H1 (cell line): Measurements from ENCODE around the gene CISD1. TPM values are rescaled to one million over a fixed set of nuclear protein-coding genes. Genes with fewer than 3 reads are reported as not detected.

Experiments used
- SAP30 ChIP-seq: fragments of 300-600 bp; sonication (generic); IDR thresholded peaks from 2 replicates; pipeline ENCODE4 v1.7.1; 2012; ENCODE audit warnings: low read length, moderate library complexity, mild to moderate bottlenecking, inconsistent platforms; ENCODE audit not compliant: insufficient read depth, insufficient replicate concordance
- SIN3A ChIP-seq, 2 experiments: IDR thresholded peaks in 1 of 2; conservative IDR thresholded peaks in 1 of 2; 2 replicates each; pipeline ENCODE4 v1.6.1; 2011 to 2012; ENCODE audit warnings: low read length in 2 of 2, improper control_type of control experiment in 1 of 2, low read depth in 1 of 2, mild to moderate bottlenecking in 1 of 2
- SIRT6 ChIP-seq: IDR thresholded peaks from one replicate; pipeline ENCODE4 v1.7.1; 2012; ENCODE audit warnings: low read length, inconsistent platforms
- SP2 ChIP-seq: IDR thresholded peaks from 2 replicates; pipeline ENCODE4 v1.6.1; 2012; ENCODE audit warnings: mild to moderate bottlenecking, low read length, inconsistent platforms
- polyA plus RNA-seq, 7 experiments: library from polyadenylated mRNA; depleted of rRNA in 3 of 7; stranded (reverse) in 5 of 7; unstranded in 2 of 7; fragments of >200 nt in 5 of 7; fragments of 200-250 nt in 2 of 7; gene quantifications; 1 replicate in 5 of 7; 2 replicates in 1 of 7; 4 replicates in 1 of 7; pipeline versions ENCODE4 v1.2.1 to v1.2.3, GENCODE V29; 2011 to 2013; ENCODE audit warnings: missing spikeins in 2 of 7, mixed read lengths in 2 of 7
- total RNA-seq: library from RNA; stranded (reverse); fragmentation: NEBNext Ultra II Directional; extraction: Animal tissue kit (Norgen Biotek cat#: 25700); gene quantifications from 2 replicates; pipeline ENCODE4 v1.2.1, GENCODE V29; 2021
- TF ChIP-seq, protein P1 (sequence below): fragments of 300-600 bp; sonication (generic); IDR thresholded peaks from 2 replicates; pipeline ENCODE4 v1.7.1; 2012; ENCODE audit warnings: low read length, moderate library complexity, mild to moderate bottlenecking, inconsistent platforms; ENCODE audit not compliant: insufficient replicate concordance

Gene CISD1
- total and polyA plus RNA-seq, 2 of the 8 experiments (the other 6 are each of a cell fraction or from before 2014, with no cell fraction given) = 22.6 to 43.2 TPM

DNA sequence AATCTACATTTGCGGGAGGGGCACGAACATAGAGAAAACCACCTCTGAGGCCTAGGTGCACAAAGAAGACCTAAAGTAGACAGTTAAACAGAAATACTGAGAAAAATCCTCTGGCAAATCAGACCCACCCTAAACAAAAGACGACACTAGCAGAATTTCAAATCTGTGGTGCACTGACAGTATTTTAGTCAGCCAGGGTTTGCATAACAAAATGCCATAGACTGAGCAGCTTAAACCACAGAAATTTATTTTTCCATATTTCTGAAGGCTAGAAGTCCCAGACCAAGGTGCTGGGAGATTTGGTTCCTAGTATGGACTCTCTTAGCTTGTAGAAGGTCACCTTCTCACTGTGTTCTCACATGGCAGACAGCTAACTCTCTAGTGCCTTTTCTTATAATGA is 27.6 kb upstream of the CISD1 start (continued):
- TF ChIP-seq, protein P1, sequence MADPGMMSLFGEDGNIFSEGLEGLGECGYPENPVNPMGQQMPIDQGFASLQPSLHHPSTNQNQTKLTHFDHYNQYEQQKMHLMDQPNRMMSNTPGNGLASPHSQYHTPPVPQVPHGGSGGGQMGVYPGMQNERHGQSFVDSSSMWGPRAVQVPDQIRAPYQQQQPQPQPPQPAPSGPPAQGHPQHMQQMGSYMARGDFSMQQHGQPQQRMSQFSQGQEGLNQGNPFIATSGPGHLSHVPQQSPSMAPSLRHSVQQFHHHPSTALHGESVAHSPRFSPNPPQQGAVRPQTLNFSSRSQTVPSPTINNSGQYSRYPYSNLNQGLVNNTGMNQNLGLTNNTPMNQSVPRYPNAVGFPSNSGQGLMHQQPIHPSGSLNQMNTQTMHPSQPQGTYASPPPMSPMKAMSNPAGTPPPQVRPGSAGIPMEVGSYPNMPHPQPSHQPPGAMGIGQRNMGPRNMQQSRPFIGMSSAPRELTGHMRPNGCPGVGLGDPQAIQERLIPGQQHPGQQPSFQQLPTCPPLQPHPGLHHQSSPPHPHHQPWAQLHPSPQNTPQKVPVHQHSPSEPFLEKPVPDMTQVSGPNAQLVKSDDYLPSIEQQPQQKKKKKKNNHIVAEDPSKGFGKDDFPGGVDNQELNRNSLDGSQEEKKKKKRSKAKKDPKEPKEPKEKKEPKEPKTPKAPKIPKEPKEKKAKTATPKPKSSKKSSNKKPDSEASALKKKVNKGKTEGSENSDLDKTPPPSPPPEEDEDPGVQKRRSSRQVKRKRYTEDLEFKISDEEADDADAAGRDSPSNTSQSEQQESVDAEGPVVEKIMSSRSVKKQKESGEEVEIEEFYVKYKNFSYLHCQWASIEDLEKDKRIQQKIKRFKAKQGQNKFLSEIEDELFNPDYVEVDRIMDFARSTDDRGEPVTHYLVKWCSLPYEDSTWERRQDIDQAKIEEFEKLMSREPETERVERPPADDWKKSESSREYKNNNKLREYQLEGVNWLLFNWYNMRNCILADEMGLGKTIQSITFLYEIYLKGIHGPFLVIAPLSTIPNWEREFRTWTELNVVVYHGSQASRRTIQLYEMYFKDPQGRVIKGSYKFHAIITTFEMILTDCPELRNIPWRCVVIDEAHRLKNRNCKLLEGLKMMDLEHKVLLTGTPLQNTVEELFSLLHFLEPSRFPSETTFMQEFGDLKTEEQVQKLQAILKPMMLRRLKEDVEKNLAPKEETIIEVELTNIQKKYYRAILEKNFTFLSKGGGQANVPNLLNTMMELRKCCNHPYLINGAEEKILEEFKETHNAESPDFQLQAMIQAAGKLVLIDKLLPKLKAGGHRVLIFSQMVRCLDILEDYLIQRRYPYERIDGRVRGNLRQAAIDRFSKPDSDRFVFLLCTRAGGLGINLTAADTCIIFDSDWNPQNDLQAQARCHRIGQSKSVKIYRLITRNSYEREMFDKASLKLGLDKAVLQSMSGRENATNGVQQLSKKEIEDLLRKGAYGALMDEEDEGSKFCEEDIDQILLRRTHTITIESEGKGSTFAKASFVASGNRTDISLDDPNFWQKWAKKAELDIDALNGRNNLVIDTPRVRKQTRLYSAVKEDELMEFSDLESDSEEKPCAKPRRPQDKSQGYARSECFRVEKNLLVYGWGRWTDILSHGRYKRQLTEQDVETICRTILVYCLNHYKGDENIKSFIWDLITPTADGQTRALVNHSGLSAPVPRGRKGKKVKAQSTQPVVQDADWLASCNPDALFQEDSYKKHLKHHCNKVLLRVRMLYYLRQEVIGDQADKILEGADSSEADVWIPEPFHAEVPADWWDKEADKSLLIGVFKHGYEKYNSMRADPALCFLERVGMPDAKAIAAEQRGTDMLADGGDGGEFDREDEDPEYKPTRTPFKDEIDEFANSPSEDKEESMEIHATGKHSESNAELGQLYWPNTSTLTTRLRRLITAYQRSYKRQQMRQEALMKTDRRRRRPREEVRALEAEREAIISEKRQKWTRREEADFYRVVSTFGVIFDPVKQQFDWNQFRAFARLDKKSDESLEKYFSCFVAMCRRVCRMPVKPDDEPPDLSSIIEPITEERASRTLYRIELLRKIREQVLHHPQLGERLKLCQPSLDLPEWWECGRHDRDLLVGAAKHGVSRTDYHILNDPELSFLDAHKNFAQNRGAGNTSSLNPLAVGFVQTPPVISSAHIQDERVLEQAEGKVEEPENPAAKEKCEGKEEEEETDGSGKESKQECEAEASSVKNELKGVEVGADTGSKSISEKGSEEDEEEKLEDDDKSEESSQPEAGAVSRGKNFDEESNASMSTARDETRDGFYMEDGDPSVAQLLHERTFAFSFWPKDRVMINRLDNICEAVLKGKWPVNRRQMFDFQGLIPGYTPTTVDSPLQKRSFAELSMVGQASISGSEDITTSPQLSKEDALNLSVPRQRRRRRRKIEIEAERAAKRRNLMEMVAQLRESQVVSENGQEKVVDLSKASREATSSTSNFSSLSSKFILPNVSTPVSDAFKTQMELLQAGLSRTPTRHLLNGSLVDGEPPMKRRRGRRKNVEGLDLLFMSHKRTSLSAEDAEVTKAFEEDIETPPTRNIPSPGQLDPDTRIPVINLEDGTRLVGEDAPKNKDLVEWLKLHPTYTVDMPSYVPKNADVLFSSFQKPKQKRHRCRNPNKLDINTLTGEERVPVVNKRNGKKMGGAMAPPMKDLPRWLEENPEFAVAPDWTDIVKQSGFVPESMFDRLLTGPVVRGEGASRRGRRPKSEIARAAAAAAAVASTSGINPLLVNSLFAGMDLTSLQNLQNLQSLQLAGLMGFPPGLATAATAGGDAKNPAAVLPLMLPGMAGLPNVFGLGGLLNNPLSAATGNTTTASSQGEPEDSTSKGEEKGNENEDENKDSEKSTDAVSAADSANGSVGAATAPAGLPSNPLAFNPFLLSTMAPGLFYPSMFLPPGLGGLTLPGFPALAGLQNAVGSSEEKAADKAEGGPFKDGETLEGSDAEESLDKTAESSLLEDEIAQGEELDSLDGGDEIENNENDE = no peak
- TF ChIP-seq SP2 (no peak), SIN3A (conservative IDR thresholded peaks at IDR 0.05 in 1 of 2, IDR thresholded peaks at IDR 0.05 in 1 of 2; ENCODE audit: low read depth in 1 of 2, low read length in 2 of 2) (no peak), SIRT6 (no peak), SAP30 (no peak)
- TF ChIP-seq, all 59 proteins: peak for 0
